HepG2 (cell line): ENCODE measurements around the gene ZNF585A. TPM values are rescaled to one million over a fixed set of nuclear protein-coding genes. Genes with fewer than 3 reads are reported as not detected.
"Not testable (repeated sequence)": the region's sequence is repeated elsewhere in the genome, so short reads cannot be mapped to it uniquely, and the experiment has no call there.

Experiments used
- ATAC-seq: fragments of 200-7000 bp; cut with Tn5 transposase; 3 replicates; pipeline ENCODE4 v1.9.1; 2020; ENCODE audit warnings: mild to moderate bottlenecking, moderate library complexity
- BruUV-seq: library from RNA; stranded (reverse); fragments of 400-500 nt; replicated peaks from 2 replicates; lab custom pipeline; 2021; lab: Mats Ljungman, UMichigan
- CTCF ChIA-PET: fragments of 300-600 bp; formaldehyde crosslinking; extraction: SDS; loops from one replicate; lab custom pipeline; 2021; ENCODE audit warnings: low total read pairs, inconsistent platforms, low intra/inter-chr PET ratio; lab: Yijun Ruan, JAX
- POLR2A ChIA-PET: fragments of 350-600 bp; sonication (Branson Sonifier 250); formaldehyde crosslinking; loops from one replicate; lab custom pipeline; 2020; ENCODE audit warnings: antibody characterized with exemption, inconsistent platforms; lab: Yijun Ruan, JAX
- DNase-seq: peaks from one replicate; pipeline ENCODE4 v3.0.0-alpha.2; 2015; ENCODE audit warnings: low spot score
- FAIRE-seq: peaks from 3 replicates; lab custom pipeline; 2011; peaks lifted over from hg19 to GRCh38; lab: Jason Lieb, UNC
- H2AFZ ChIP-seq: one replicate; pipeline ENCODE4 v1.6.1; 2011; ENCODE audit warnings: low read length, inconsistent platforms
- H3K27ac ChIP-seq: fragments of 300-600 bp; 3 replicates; pipeline ENCODE4 v1.8.0; 2011; ENCODE audit warnings: mixed run types, mild to moderate bottlenecking, mixed read lengths, low read length, inconsistent platforms; ENCODE audit not compliant: insufficient read depth; ENCODE audit errors: extremely low read length
- H3K27me3 ChIP-seq, 2 experiments: fragments of 200-600 bp in 1 of 2; 2 replicates in 1 of 2; 3 replicates in 1 of 2; pipeline versions ENCODE4 v1.6.0 to v1.8.0; 2011; ENCODE audit warnings: low read length in 2 of 2, mild to moderate bottlenecking in 2 of 2, moderate library complexity in 2 of 2, inconsistent platforms in 1 of 2; ENCODE audit not compliant: insufficient read depth in 2 of 2, control insufficient read depth in 1 of 2
- H3K36me3 ChIP-seq, 2 experiments: fragments of 200-600 bp in 1 of 2; replicated peaks in 1 of 2; 2 replicates in 1 of 2; 3 replicates in 1 of 2; pipeline versions ENCODE4 v1.5.1 to v1.8.0; 2011; ENCODE audit warnings: low read length in 2 of 2, inconsistent platforms in 1 of 2; ENCODE audit not compliant: insufficient read depth in 2 of 2, control insufficient read depth in 1 of 2
- H3K4me1 ChIP-seq: 2 replicates; pipeline ENCODE4 v1.5.1; 2012; ENCODE audit warnings: low read length, inconsistent platforms; ENCODE audit not compliant: insufficient read depth
- H3K4me2 ChIP-seq: 2 replicates; pipeline ENCODE4 v1.6.0; 2011; ENCODE audit warnings: low read depth, low read length, inconsistent platforms
- H3K4me3 ChIP-seq, 3 experiments: fragments of 200-600 bp in 1 of 3; sonication (generic), shearing (Covaris generic) in 1 of 3; replicated peaks in 1 of 3; 2 replicates each; pipeline ENCODE4 v1.5.1; 2011 to 2016; ENCODE audit warnings: low read length in 3 of 3, inconsistent platforms in 2 of 3, low read depth in 2 of 3, mild to moderate bottlenecking in 2 of 3, control low read depth in 1 of 3, mixed read lengths in 1 of 3; ENCODE audit not compliant: insufficient read depth in 1 of 3
- H3K79me2 ChIP-seq: one replicate; pipeline ENCODE4 v1.6.1; 2011; ENCODE audit warnings: low read length, inconsistent platforms; ENCODE audit not compliant: insufficient read depth
- H3K9ac ChIP-seq: 2 replicates; pipeline ENCODE4 v1.6.0; 2011; ENCODE audit warnings: mild to moderate bottlenecking, low read depth, low read length, inconsistent platforms; ENCODE audit not compliant: insufficient read depth
- H3K9me3 ChIP-seq: 2 replicates; pipeline ENCODE4 v1.5.1; 2012; ENCODE audit warnings: mild to moderate bottlenecking, low read length
- H4K20me1 ChIP-seq: 2 replicates; pipeline ENCODE4 v1.6.0; 2011; ENCODE audit warnings: inconsistent platforms, mild to moderate bottlenecking, low read length, moderate library complexity; ENCODE audit not compliant: insufficient read depth
- MAFF ChIP-seq: IDR thresholded peaks from 2 replicates; pipeline ENCODE4 v1.6.1; 2011; ENCODE audit warnings: low read depth, low read length, improper control_type of control experiment
- MAFK ChIP-seq, 2 experiments: IDR thresholded peaks in 1 of 2; conservative IDR thresholded peaks in 1 of 2; 2 replicates each; pipeline ENCODE4 v1.6.1; 2011; ENCODE audit warnings: improper control_type of control experiment in 2 of 2, low read length in 2 of 2
- WGBS: methylation state at CpG from one replicate; pipeline ENCODE4 v1.1.6; 2017; ENCODE audit warnings: low lambda C conversion rate; 5-methylcytosine and 5-hydroxymethylcytosine counted together
- in situ Hi-C: cut with HindIII; loops from 2 replicates; pipeline ENCODE4 v1.10.0; 2017; ENCODE audit warnings: low pct_unique_long_range_greater_than_20kb; ENCODE audit not compliant: extremely low pct_ligation_motif_present
- intact Hi-C: fragments of 100-400 bp; cut with micrococcal nuclease; formaldehyde crosslinking; loops from one replicate; pipeline ENCODE4 v1.10.0; 2022; ENCODE audit not compliant: unreplicated experiment
- polyA plus RNA-seq, 8 experiments: library from polyadenylated mRNA; depleted of rRNA in 3 of 8; stranded (reverse) in 7 of 8; unstranded in 1 of 8; fragments of >200 nt; fragmentation: Illumina TruSeq in 4 of 8; extraction: Trizol in 4 of 8; gene quantifications; 2 replicates each; pipeline versions ENCODE4 v1.2.1 to v1.2.3, GENCODE V29; 2011 to 2016; ENCODE audit warnings: low read depth in 4 of 8, missing spikeins in 1 of 8, mixed read lengths in 1 of 8; ENCODE audit not compliant: insufficient read depth in 1 of 8
- total RNA-seq, 5 experiments: library from RNA; depleted of rRNA; stranded (reverse); fragments of >200 nt; fragmentation: Illumina TruSeq; extraction: Trizol; gene quantifications; 2 replicates each; pipeline ENCODE4 v1.2.3, GENCODE V29; 2016; ENCODE audit warnings: low read depth in 1 of 5
- TF ChIP-seq, protein P1 (sequence below): IDR thresholded peaks from 2 replicates; pipeline ENCODE4 v1.6.1; 2012; ENCODE audit warnings: low read depth, low read length, improper control_type of control experiment

Gene ZNF585A
- total and polyA plus RNA-seq, 2 of the 13 experiments (the other 11 are each of a cell fraction or from before 2014, with no cell fraction given) = 7.1 to 8.5 TPM

- FAIRE-seq, H3K4me1 ChIP-seq, H3K27me3 ChIP-seq, H3K36me3 ChIP-seq, CTCF ChIA-PET, DNase-seq, POLR2A ChIA-PET, in situ Hi-C loops, H3K9ac ChIP-seq, H2AFZ ChIP-seq, H3K4me3 ChIP-seq, H3K4me2 ChIP-seq, H3K79me2 ChIP-seq, H4K20me1 ChIP-seq, BruUV-seq, intact Hi-C loops, ATAC-seq, H3K27ac ChIP-seq: not testable (repeated sequence)
- H3K9me3 ChIP-seq = peaks cover 80% of the 10 kb centered on the region
- WGBS = 61% methylated on average over 4 of the region's 4 CpGs
These were observed 13.6 kb upstream of the ZNF585A start for GRCh38 chr19:37186071-37186470.

DNA sequence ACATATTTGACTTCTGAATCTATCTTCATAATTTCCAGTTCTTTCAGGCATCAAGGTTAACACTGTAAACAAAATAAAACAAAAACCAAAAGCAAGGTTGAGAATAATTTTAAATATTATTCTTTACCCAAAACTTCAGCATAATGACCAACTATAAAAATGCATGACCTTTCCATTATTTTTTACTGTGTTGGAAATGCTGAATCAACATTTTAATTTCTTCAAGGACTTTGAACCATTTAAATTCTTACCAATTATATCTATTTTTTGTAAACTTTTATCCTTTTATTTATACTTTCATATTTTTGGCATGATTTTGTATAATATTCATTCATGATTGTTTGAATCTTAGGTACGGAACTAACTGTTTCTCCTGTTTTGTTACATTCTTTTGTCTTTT is 6.9 kb downstream of the ZNF585A start:
- H3K4me1 ChIP-seq = no peaks in the 10 kb centered on the region
- CTCF ChIA-PET = no interaction called here
- in situ Hi-C loops = no loop called here
- FAIRE-seq (no peak), ATAC-seq (no peak)
- POLR2A ChIA-PET = no interaction called here
- no peak overlapping the region for H3K9ac ChIP-seq
- H4K20me1 ChIP-seq = no peaks in the 10 kb centered on the region
- no peaks in the 10 kb centered on the region for H3K79me2 ChIP-seq
- H3K4me3 ChIP-seq = no peak overlapping the region
- no TSS peak for BruUV-seq
- peaks cover 58% of the 10 kb centered on the region for H3K9me3 ChIP-seq
- no peak overlapping the region for H3K4me2 ChIP-seq
- no peak overlapping the region for H2AFZ ChIP-seq
- no peaks in the 10 kb centered on the region for H3K27me3 ChIP-seq
- H3K36me3 ChIP-seq = peaks cover 0 to 4% of the 10 kb centered on the region in 2 experiments; a peak in 2 of 5 replicates
- TF ChIP-seq MAFF (peak; percentile 87), MAFK (conservative IDR thresholded peaks at IDR 0.05 in 1 of 2, IDR thresholded peaks at IDR 0.05 in 1 of 2; ENCODE audit: low read length in 2 of 2) (peak; percentile 77 to 92)
- TF ChIP-seq, protein P1, sequence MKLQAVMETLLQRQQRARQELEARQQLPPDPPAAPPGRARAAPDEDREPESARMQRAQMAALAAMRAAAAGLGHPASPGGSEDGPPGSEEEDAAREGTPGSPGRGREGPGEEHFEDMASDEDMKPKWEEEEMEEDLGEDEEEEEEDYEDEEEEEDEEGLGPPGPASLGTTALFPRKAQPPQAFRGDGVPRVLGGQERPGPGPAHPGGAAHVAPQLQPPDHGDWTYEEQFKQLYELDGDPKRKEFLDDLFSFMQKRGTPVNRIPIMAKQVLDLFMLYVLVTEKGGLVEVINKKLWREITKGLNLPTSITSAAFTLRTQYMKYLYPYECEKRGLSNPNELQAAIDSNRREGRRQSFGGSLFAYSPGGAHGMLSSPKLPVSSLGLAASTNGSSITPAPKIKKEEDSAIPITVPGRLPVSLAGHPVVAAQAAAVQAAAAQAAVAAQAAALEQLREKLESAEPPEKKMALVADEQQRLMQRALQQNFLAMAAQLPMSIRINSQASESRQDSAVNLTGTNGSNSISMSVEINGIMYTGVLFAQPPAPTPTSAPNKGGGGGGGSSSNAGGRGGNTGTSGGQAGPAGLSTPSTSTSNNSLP = no peak
- TF ChIP-seq, all 625 proteins: peak for 2
- WGBS = 93% methylated on average over 1 of the region's 1 CpG
- no peak for DNase-seq
- H3K27ac ChIP-seq = no peak overlapping the region
- intact Hi-C loops = no loop called here
